GM12878 (cell line): ENCODE data around the gene CAPN7. TPM values are rescaled to one million over a fixed set of nuclear protein-coding genes. Genes with fewer than 3 reads are reported as not detected.

Experiments
- BACH1 ChIP-seq: fragments of 450-650 bp; IDR thresholded peaks from 2 replicates; pipeline ENCODE4 v1.6.1; 2017; ENCODE audit warnings: mild to moderate bottlenecking, borderline replicate concordance
- BCL3 ChIP-seq: IDR thresholded peaks from 2 replicates; pipeline ENCODE4 v1.6.1; 2011; ENCODE audit warnings: borderline replicate concordance, low read depth, mild to moderate bottlenecking, moderate library complexity, low read length; ENCODE audit not compliant: insufficient read depth, poor library complexity, severe bottlenecking
- CEBPB ChIP-seq, 2 experiments: fragments of 150-350 bp in 1 of 2; IDR thresholded peaks; 2 replicates each; pipeline ENCODE4 v1.6.1; 2012 to 2014; ENCODE audit warnings: low read depth in 2 of 2, low read length in 2 of 2, borderline replicate concordance in 1 of 2, inconsistent platforms in 1 of 2
- E2F8 ChIP-seq: fragments of 450-650 bp; IDR thresholded peaks from 2 replicates; pipeline ENCODE4 v1.6.1; 2018; ENCODE audit warnings: mild to moderate bottlenecking, low read depth, moderate library complexity; ENCODE audit not compliant: partially characterized antibody
- NR2C2 ChIP-seq: IDR thresholded peaks from 2 replicates; pipeline ENCODE4 v1.6.1; 2011; ENCODE audit warnings: borderline replicate concordance, low read depth; ENCODE audit not compliant: control insufficient read depth, insufficient read length
- STAT1 ChIP-seq: fragments of 450-650 bp; conservative IDR thresholded peaks from 2 replicates; pipeline ENCODE4 v1.6.1; 2014; ENCODE audit warnings: antibody characterized with exemption, mild to moderate bottlenecking
- SUPT20H ChIP-seq: IDR thresholded peaks from 2 replicates; pipeline ENCODE4 v1.6.1; 2011; ENCODE audit warnings: low read depth, mild to moderate bottlenecking, low read length, moderate library complexity, borderline replicate concordance; ENCODE audit not compliant: control insufficient read depth
- TBL1XR1 ChIP-seq: IDR thresholded peaks from 2 replicates; pipeline ENCODE4 v1.6.1; 2012; ENCODE audit warnings: low read depth, low read length, improper control_type of control experiment
- TCF3 ChIP-seq: IDR thresholded peaks from 2 replicates; pipeline ENCODE4 v1.6.1; 2012; ENCODE audit warnings: low read depth, mild to moderate bottlenecking, low read length, borderline replicate concordance; ENCODE audit not compliant: insufficient read depth
- USF2 ChIP-seq: IDR thresholded peaks from 2 replicates; pipeline ENCODE4 v1.6.1; 2011; ENCODE audit warnings: low read depth, low read length, improper control_type of control experiment, borderline replicate concordance
- ZNF207 ChIP-seq: fragments of 450-650 bp; IDR thresholded peaks from 2 replicates; pipeline ENCODE4 v1.6.1; 2014; ENCODE audit warnings: antibody characterized with exemption, mild to moderate bottlenecking, borderline replicate concordance
- polyA plus RNA-seq, 11 experiments: library from polyadenylated mRNA; depleted of rRNA in 4 of 11; unstranded in 6 of 11; stranded (reverse) in 5 of 11; fragments of >200 nt; fragmentation: Nextera tagmentation in 4 of 11; fragmentation: Illumina TruSeq in 1 of 11; extraction: Ambion mirVana in 4 of 11; extraction: Trizol in 1 of 11; gene quantifications; 1 replicate in 1 of 11; 2 replicates in 10 of 11; pipeline versions ENCODE4 v1.2.1 to v1.2.3, GENCODE V29; 2011 to 2016; ENCODE audit warnings: inconsistent platforms in 2 of 11, missing spikeins in 2 of 11, low read depth in 1 of 11
- total RNA-seq, 4 experiments: library from RNA; depleted of rRNA in 3 of 4; stranded (reverse); fragments of >200 nt in 3 of 4; fragmentation: Illumina TruSeq in 1 of 4; extraction: Trizol in 1 of 4; gene quantifications; 2 replicates each; pipeline versions ENCODE4 v1.2.1 to v1.2.3, GENCODE V29; 2013 to 2021
- TF ChIP-seq, protein P1 (sequence below): fragments of 450-650 bp; formaldehyde crosslinking; IDR thresholded peaks from 2 replicates; pipeline ENCODE4 v1.4.0; 2022; ENCODE audit warnings: mild to moderate bottlenecking, moderate library complexity
- TF ChIP-seq, protein P2 (sequence below): fragments of 450-650 bp; IDR thresholded peaks from 2 replicates; pipeline ENCODE4 v1.6.1; 2017; ENCODE audit warnings: mild to moderate bottlenecking

The CAPN7 gene
- total and polyA plus RNA-seq, 10 of the 15 experiments (the other 5 are each of a cell fraction or from before 2014, with no cell fraction given) = 5.3 to 27.0 (median 18.2) TPM

- no peak for TF ChIP-seq ZNF207
- TF ChIP-seq TCF3 = 0 out of 2 replicates have a peak, but pooled peaks have one; percentile 58
- TF ChIP-seq, protein P1, sequence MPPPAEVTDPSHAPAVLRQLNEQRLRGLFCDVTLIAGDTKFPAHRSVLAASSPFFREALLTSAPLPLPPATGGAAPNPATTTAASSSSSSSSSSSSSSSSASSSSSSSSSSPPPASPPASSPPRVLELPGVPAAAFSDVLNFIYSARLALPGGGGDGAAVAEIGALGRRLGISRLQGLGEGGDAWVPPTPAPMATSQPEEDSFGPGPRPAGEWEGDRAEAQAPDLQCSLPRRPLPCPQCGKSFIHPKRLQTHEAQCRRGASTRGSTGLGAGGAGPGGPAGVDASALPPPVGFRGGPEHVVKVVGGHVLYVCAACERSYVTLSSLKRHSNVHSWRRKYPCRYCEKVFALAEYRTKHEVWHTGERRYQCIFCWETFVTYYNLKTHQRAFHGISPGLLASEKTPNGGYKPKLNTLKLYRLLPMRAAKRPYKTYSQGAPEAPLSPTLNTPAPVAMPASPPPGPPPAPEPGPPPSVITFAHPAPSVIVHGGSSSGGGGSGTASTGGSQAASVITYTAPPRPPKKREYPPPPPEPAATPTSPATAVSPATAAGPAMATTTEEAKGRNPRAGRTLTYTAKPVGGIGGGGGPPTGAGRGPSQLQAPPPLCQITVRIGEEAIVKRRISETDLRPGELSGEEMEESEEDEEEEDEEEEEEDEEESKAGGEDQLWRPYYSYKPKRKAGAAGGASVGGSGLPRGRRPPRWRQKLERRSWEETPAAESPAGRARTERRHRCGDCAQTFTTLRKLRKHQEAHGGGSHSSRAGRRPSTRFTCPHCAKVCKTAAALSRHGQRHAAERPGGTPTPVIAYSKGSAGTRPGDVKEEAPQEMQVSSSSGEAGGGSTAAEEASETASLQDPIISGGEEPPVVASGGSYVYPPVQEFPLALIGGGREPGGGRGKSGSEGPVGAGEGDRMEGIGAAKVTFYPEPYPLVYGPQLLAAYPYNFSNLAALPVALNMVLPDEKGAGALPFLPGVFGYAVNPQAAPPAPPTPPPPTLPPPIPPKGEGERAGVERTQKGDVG (CRISPR knock-in tag) = no peak
- TF ChIP-seq TBL1XR1 = no peak
- TF ChIP-seq SUPT20H = no peak
- no peak for TF ChIP-seq BACH1
- TF ChIP-seq CEBPB (IDR thresholded peaks at IDR 0.05; ENCODE audit: borderline replicate concordance in 1 of 2, low read depth in 2 of 2, low read length in 2 of 2) = no peak
- no peak for TF ChIP-seq STAT1
- no peak for TF ChIP-seq BCL3
- TF ChIP-seq, protein P2, sequence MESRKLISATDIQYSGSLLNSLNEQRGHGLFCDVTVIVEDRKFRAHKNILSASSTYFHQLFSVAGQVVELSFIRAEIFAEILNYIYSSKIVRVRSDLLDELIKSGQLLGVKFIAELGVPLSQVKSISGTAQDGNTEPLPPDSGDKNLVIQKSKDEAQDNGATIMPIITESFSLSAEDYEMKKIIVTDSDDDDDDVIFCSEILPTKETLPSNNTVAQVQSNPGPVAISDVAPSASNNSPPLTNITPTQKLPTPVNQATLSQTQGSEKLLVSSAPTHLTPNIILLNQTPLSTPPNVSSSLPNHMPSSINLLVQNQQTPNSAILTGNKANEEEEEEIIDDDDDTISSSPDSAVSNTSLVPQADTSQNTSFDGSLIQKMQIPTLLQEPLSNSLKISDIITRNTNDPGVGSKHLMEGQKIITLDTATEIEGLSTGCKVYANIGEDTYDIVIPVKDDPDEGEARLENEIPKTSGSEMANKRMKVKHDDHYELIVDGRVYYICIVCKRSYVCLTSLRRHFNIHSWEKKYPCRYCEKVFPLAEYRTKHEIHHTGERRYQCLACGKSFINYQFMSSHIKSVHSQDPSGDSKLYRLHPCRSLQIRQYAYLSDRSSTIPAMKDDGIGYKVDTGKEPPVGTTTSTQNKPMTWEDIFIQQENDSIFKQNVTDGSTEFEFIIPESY = no peak
- TF ChIP-seq NR2C2 = no peak
- TF ChIP-seq E2F8 = no peak
- no peak for TF ChIP-seq USF2
These were observed 85.8 kb downstream of the CAPN7 start (continued) for GRCh38 chr3:15291589-15292541.
